Kidney (tissue), 14 donors: Measurements from ENCODE around the gene PGAM2. TPM values are rescaled to one million over a fixed set of nuclear protein-coding genes. Genes with fewer than 3 reads are reported as not detected.

ENCODE experiments used
- DNase-seq, 5 donors: peaks; one replicate each; pipeline ENCODE4 v3.0.0-alpha.2; 2013 to 2020
- FAIRE-seq: peaks from 2 replicates; lab custom pipeline; 2012; peaks lifted over from hg19 to GRCh38; lab: Jason Lieb, UNC
- H3K27ac ChIP-seq, 2 donors: one replicate each; pipeline ENCODE4 v1.7.0; 2013; ENCODE audit warnings: low read depth in 2 of 2, low read length in 2 of 2, inconsistent platforms in 1 of 2
- H3K27me3 ChIP-seq: one replicate; pipeline ENCODE4 v1.7.1; 2013; ENCODE audit warnings: low read length, inconsistent platforms; ENCODE audit not compliant: control insufficient read depth, insufficient read depth
- H3K36me3 ChIP-seq, 3 donors: one replicate each; pipeline versions ENCODE4 v1.7.0 to v1.7.1; 2013; ENCODE audit warnings: low read length in 3 of 3, control low read depth in 1 of 3, inconsistent platforms in 1 of 3; ENCODE audit not compliant: insufficient read depth in 3 of 3, control insufficient read depth in 2 of 3
- H3K4me1 ChIP-seq, 3 donors: one replicate each; pipeline versions ENCODE4 v1.7.0 to v1.7.1; 2013; ENCODE audit warnings: low read length in 3 of 3, inconsistent platforms in 1 of 3, low read depth in 1 of 3; ENCODE audit not compliant: control insufficient read depth in 2 of 3, insufficient read depth in 2 of 3
- H3K4me3 ChIP-seq, 3 donors: one replicate each; pipeline versions ENCODE4 v1.7.0 to v1.8.1; 2013; ENCODE audit warnings: low read length in 3 of 3, control low read depth in 1 of 3, inconsistent platforms in 1 of 3
- H3K9ac ChIP-seq, 3 donors: one replicate each; pipeline versions ENCODE4 v1.7.0 to v1.7.1; 2013; ENCODE audit warnings: low read length in 3 of 3, control low read depth in 1 of 3, inconsistent platforms in 1 of 3
- H3K9me3 ChIP-seq, 3 donors: one replicate each; pipeline versions ENCODE4 v1.7.0 to v1.7.1; 2013; ENCODE audit warnings: low read length in 3 of 3, control low read depth in 1 of 3, inconsistent platforms in 1 of 3; ENCODE audit not compliant: control insufficient read depth in 2 of 3, insufficient read depth in 1 of 3
- intact Hi-C: fragments of 100-400 bp; cut with DNase I; formaldehyde crosslinking; loops from one replicate; pipeline ENCODE4 v1.11.1; 2022
- polyA plus RNA-seq: library from polyadenylated mRNA; stranded (reverse); fragments of 350-450 nt; fragmentation: Illumina TruSeq; extraction: RNeasy Lipid Tissue Mini Kit (QIAGEN cat#74804); gene quantifications from one replicate; pipeline ENCODE4 v1.2.3, GENCODE V29; 2014; ENCODE audit warnings: low read depth, low replicate concordance; ENCODE audit not compliant: insufficient read depth
- total RNA-seq: library from RNA; stranded (reverse); fragmentation: NEBNext Ultra II Directional; extraction: Animal tissue kit (Norgen Biotek cat#: 25700); gene quantifications from one replicate; pipeline ENCODE4 v1.2.1, GENCODE V29; 2021
- TF ChIP-seq, protein P1 (sequence below): IDR thresholded peaks from 3 replicates; pipeline ENCODE4 v1.5.1; 2012; ENCODE audit warnings: mild to moderate bottlenecking, moderate library complexity, borderline replicate concordance; ENCODE audit not compliant: insufficient read depth; ENCODE audit errors: extremely low read depth
- donor health status: control.
- donor health status: control.
- donor health status: control.
- donor health status: control.
- donor health status: control.
- donor health status: DM: yes; HTN: yes; CAD: no.
- donor health status: Normal renal cell carcinoma (clear cell type).

The PGAM2 gene
- total and polyA plus RNA-seq, 2 donors from 2014 or later, result 2.1 to 37.7 TPM

DNA sequence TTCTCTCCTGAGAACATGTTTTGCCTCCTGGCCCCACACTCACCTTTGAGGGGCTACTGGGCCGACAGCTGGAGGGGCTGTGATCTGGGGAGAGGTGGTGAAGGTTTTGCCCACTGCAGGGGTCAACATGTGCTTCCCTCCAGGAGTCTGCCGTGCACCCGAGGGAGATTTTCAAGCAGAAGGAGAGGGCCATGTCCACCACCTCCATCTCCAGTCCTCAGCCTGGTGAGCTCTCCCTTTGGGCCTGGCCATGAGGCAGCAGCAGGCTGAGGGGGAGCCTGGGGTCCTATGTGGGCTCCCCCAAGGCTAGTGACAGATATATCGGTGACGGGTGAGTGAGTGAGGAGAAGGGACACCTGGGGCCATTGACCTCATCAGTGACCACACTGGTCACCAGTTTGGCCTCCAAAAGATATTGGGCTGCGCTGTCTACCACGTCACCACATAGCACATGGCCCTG lies 6.6 kb downstream of the PGAM2 start:
- Histone ChIP-seq H3K36me3 (peaks cover 4 to 45% (median 43%) of the 10 kb centered on the region in 3 donors), H3K9me3 (no peaks in the 10 kb centered on the region), H3K27ac (no peak overlapping the region), H3K4me1 (peaks cover 0 to 13% (median 5%) of the 10 kb centered on the region in 3 donors), H3K27me3 (no peaks in the 10 kb centered on the region), H3K4me3 (no peak overlapping the region), H3K9ac (no peak overlapping the region)
- FAIRE-seq, result no peak
- DNase-seq, result peak in 2 of 5 donors; percentile 19 to 48
- TF ChIP-seq, protein P1, sequence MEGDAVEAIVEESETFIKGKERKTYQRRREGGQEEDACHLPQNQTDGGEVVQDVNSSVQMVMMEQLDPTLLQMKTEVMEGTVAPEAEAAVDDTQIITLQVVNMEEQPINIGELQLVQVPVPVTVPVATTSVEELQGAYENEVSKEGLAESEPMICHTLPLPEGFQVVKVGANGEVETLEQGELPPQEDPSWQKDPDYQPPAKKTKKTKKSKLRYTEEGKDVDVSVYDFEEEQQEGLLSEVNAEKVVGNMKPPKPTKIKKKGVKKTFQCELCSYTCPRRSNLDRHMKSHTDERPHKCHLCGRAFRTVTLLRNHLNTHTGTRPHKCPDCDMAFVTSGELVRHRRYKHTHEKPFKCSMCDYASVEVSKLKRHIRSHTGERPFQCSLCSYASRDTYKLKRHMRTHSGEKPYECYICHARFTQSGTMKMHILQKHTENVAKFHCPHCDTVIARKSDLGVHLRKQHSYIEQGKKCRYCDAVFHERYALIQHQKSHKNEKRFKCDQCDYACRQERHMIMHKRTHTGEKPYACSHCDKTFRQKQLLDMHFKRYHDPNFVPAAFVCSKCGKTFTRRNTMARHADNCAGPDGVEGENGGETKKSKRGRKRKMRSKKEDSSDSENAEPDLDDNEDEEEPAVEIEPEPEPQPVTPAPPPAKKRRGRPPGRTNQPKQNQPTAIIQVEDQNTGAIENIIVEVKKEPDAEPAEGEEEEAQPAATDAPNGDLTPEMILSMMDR, result no peak
- intact Hi-C loops, result no loop called here

DNA sequence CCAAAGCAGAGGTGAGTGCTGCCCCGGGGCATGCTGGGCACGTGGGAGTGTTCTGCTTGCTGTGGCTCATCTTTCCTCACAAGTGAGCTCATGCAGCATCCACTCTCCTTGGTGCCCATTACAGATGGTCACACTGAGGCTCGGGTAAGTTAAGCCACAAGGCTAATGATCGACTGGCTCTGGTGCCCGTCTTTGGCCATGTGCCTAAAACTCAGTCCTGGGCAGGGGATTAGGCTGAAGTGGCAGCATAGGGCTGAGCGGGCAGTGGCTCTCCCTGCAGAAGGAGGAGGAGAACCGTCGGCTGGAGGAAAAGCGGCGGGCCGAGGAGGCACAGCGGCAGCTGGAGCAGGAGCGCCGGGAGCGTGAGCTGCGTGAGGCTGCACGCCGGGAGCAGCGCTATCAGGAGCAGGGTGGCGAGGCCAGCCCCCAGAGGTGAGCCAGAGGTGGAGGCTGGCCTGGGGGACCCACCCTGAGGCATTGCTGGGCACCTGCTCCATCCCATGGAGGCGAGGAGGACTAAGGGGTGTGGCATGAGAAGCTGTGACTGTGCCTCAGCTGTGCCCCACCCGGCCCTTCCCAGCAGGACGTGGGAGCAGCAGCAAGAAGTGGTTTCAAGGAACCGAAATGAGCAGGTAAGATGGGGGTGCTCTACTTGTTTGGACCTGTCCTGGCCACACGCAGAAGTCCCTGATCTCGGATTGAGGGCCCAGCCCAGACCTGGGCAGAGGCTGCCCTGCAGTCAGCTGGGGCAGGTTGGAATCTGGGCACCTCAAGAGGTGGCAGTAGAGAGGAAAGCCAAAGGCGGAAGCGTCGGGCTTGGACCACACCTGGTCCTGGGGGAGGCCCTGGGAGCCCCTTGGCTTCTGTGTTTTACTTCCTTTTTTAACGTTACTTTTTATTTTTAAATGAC lies 7.3 kb downstream of the PGAM2 start:
- Histone ChIP-seq H3K36me3 (peaks cover 4 to 46% (median 43%) of the 10 kb centered on the region in 3 donors), H3K9ac (no peak overlapping the region), H3K27ac (no peak overlapping the region), H3K27me3 (no peaks in the 10 kb centered on the region), H3K4me3 (no peak overlapping the region), H3K9me3 (no peaks in the 10 kb centered on the region), H3K4me1 (peaks cover 0 to 9% (median 5%) of the 10 kb centered on the region in 3 donors)
- peak in 2 of 5 donors; percentile 28 to 56 for DNase-seq
- no peak for FAIRE-seq
- TF ChIP-seq, protein P1, result no peak
- intact Hi-C loops, result no loop called here

DNA sequence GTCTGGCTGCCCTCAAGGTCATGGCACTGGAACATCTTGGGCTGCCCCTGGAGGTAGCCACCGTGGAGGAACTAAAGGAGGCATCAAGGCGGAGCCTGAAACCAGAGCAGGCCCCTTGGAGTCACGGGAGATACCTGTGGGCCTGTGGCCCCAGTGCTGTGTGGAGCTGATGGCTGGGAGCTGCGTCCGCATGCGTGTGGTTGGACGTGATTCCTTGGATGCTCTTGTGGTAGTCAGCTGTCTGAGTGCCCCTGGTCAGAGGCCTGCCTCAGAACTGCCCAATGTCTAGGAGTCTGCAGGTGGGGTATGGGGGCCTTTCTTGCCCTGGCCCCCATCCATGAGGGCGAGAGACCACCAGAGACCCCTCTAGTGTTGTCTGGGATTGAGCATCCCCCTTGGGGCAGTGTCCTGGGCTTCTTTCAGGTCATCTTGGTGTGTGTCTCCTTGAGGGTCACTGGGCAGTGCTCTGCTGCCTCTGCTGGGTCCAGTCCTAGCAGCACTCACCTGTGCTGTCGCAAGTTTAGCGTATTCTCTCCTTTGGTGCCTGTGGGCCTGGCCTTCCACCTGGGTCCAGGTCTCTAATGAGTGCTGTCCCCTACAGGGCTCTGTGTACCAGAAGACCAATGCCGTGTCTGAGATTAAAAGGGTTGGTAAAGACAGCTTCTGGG lies 8.1 kb downstream of the PGAM2 start:
- H3K36me3 ChIP-seq, result peaks cover 4 to 50% (median 43%) of the 10 kb centered on the region in 3 donors
- no peaks in the 10 kb centered on the region for H3K9me3 ChIP-seq
- no peak overlapping the region for H3K4me3 ChIP-seq
- H3K27ac ChIP-seq, result no peak overlapping the region
- FAIRE-seq, result no peak
- intact Hi-C loops, result no loop called here
- TF ChIP-seq, protein P1, result no peak
- H3K4me1 ChIP-seq, result peaks cover 0 to 2% (median under 1%) of the 10 kb centered on the region in 3 donors
- DNase-seq, result peak in 2 of 5 donors; percentile 25 to 43
- H3K9ac ChIP-seq, result no peak overlapping the region
- H3K27me3 ChIP-seq, result no peaks in the 10 kb centered on the region
